Fibroblast of the aortic adventitia (primary cell): ENCODE results near the gene PLA2G4E. TPM values are rescaled to one million over a fixed set of nuclear protein-coding genes. Genes with fewer than 3 reads are reported as not detected.

ENCODE experiments used
- DNase-seq: peaks from one replicate; pipeline ENCODE4 v3.0.0-alpha.2; 2010; ENCODE audit warnings: low read depth
- H3K4me3 ChIP-seq: 2 replicates; pipeline ENCODE4 v1.5.1; 2011; ENCODE audit warnings: low read depth, mild to moderate bottlenecking, control low read depth, low read length, moderate library complexity
- total RNA-seq: library from RNA; depleted of rRNA; stranded (reverse); fragments of >200 nt; gene quantifications from 2 replicates; pipeline ENCODE4 v1.2.3, GENCODE V29; 2012; ENCODE audit warnings: low replicate concordance
- TF ChIP-seq, protein P1 (sequence below): IDR thresholded peaks from 2 replicates; pipeline ENCODE4 v1.5.1; 2011; ENCODE audit warnings: mild to moderate bottlenecking, low read length, control low read depth, inconsistent platforms; ENCODE audit not compliant: insufficient read depth

Gene PLA2G4E
- total RNA-seq, 1 donor: not detected

DNA sequence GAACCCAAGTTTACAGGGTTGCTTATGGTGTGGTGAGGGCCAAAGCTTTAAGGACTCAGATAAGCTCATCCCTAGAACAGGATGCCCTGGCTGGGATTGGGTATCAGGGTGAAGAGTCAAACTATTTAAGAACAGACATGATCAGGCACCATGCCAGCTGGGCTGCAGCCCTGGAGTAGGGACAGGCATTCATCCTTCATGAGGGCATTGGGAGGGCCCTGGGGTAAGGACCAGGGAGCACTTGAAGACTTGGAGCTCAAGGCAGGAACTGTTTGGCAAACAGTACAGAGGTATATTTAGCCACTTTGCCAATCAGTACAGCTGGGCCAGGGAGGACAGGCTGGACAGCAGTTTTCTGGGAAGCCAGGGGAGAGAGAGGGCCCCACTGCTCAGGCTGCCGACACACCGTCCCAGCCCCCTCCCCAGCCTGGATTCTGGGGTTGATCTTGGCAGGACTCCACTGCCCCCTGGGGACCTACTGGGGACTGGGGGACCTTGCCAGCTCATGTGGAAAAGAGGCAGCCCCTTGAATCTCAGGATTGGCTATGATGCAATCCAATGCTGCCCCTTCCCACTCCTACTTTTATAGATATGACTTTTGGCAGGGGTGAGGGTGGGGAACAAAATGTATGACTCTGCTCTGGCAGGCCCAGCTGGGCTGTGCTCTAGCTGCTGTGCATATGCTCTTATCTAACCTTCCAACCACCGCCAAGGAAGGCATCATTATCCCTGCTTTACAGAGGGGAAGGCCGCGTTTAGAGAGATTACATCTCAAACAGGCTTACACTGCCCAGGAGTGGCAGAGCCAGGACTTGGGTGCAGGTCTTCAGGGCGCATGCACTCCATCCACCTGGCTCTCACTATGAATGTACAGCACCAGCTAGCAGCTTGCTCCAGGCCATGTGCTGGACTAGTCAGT is 2.3 kb downstream of the PLA2G4E start:
- TF ChIP-seq, protein P1, sequence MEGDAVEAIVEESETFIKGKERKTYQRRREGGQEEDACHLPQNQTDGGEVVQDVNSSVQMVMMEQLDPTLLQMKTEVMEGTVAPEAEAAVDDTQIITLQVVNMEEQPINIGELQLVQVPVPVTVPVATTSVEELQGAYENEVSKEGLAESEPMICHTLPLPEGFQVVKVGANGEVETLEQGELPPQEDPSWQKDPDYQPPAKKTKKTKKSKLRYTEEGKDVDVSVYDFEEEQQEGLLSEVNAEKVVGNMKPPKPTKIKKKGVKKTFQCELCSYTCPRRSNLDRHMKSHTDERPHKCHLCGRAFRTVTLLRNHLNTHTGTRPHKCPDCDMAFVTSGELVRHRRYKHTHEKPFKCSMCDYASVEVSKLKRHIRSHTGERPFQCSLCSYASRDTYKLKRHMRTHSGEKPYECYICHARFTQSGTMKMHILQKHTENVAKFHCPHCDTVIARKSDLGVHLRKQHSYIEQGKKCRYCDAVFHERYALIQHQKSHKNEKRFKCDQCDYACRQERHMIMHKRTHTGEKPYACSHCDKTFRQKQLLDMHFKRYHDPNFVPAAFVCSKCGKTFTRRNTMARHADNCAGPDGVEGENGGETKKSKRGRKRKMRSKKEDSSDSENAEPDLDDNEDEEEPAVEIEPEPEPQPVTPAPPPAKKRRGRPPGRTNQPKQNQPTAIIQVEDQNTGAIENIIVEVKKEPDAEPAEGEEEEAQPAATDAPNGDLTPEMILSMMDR: no peak
- no peak overlapping the region for H3K4me3 ChIP-seq
- DNase-seq: peak; percentile 4

DNA sequence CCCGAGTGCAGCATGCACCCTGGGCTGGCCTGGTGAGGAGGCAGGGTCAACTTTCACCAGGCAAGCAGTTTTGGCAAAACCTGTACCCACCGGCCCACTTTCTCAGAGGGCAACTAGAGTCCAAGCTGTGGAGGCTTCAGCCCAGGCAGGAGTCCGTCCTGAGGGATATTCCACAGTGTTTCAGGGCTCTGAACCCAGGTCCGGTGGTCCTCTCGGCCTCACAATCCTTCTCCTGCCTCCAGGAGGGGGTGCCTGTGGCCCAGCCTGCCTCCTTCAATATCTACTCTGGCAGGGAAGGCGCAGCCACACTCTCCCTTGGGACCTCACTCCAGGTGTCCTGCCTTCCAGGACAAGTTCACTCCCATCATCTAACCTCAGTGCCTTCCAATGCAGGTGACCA is 3.9 kb downstream of the PLA2G4E start:
- H3K4me3 ChIP-seq: no peak overlapping the region
- TF ChIP-seq, protein P1: no peak
- DNase-seq: no peak

DNA sequence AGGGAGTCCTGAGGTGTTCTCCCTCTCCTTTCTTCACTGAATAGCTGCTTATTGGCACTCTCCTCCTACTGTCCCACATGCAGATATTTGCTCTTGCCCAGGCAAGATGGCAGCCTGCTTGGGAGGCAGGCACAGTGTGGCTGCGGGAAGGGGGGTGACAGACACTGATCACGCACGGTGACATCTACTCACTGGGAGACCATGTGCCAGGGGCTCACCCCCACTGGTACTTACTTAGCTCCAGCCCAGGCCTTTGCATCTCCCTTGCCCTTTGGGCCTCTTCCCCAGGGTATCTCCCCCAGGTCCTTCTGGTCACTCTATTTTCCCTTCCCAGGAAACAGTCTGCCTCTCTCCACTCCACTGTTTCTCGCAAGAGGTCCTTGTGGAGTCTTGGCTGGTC is 6.4 kb downstream of the PLA2G4E start:
- no peak overlapping the region for H3K4me3 ChIP-seq
- TF ChIP-seq, protein P1: no peak
- no peak for DNase-seq

DNA sequence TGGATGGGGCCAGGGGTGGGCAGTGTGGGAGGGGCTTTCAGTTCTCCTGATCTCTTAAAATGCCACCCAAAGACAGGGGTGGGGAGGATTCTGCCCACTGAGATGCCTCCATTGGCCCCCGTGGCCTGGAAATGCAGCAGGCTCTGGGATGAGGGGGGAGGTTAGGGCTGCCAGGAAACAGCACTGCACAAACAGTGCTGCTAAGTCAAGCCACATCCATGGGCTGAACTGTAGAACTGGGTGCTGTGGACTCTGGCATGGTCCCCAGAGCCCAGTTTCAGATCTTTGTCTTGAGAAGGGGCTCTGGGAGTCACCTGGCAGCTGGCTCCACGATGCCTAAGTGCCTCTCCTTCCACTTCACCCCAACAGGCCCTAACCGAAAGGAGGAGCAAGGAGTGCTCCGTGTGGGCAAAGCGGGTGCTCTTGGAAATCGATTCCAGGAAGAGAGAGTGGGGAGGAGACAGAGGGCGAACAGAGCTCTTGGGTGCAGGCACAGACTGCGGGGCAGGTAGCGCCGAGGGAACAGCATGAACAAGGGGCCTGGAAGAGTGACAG is 7.8 kb downstream of the PLA2G4E start:
- TF ChIP-seq, protein P1: no peak
- no peak overlapping the region for H3K4me3 ChIP-seq
- DNase-seq: no peak

DNA sequence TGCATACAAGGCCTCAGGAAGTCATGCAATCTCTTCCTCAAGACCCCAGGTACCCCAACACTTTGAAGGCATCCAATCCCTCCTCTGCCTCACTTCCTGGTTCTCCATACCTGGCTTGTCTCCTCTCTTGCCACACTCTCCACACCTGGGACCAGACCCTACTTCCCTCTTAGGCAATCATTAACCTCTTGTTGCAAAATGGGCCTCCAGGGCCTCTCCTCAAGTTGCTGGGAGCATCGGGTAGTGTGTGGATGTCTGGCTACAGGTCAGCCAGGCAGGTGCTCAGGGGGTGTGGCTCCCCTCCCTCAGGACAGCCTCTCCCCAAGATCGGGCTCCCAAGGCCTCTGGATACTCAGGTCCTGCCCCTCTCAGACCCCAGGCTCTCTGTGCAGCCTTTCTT is 8.6 kb downstream of the PLA2G4E start:
- no peak for DNase-seq
- TF ChIP-seq, protein P1: no peak
- H3K4me3 ChIP-seq: no peak overlapping the region

DNA sequence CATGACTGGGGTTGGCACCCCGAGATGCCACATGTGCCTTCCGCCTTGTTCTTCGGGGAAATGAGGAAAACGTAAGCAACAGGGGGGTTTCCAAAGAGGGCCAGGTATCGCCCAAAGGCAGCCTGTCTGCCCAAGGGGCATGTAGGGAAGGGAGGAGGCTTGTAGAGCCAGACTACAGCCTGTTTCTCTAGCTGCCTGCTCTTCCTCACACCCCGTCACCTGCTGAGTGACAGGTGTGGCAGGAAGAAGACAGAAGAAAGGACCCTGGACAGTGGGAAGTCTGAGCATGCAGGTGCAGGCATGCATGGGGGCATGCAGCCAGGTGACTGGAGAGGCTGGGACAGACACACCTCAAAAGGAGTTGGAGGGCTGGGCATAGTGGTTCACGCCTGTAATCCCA is 9.8 kb downstream of the PLA2G4E start:
- DNase-seq: no peak
- TF ChIP-seq, protein P1: no peak
- no peak overlapping the region for H3K4me3 ChIP-seq
